ENCODE results near the gene INKA1. TPM values are rescaled to one million over a fixed set of nuclear protein-coding genes. Genes with fewer than 3 reads are reported as not detected.
A peak's percentile ranks its signal among the peaks of the same experiment; 100 is the strongest.

Gene INKA1
- polyA plus RNA-seq, 1 donor, result 7.4 TPM

DNA sequence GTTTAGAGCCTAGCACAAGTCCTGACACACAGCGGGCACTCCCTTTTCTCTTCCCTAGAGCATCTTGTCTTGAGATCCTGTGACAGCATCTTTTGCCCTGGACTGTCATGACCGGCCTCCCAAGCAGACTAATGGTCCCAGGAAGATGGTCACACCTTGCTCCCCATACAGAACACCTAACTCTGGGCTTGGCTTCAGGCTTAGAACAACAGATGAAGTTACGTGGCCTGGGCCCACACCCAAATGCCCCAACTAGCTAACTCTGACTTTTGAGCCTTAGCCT is 15.9 kb upstream of the INKA1 start:
- DNase-seq, result no peak

DNA sequence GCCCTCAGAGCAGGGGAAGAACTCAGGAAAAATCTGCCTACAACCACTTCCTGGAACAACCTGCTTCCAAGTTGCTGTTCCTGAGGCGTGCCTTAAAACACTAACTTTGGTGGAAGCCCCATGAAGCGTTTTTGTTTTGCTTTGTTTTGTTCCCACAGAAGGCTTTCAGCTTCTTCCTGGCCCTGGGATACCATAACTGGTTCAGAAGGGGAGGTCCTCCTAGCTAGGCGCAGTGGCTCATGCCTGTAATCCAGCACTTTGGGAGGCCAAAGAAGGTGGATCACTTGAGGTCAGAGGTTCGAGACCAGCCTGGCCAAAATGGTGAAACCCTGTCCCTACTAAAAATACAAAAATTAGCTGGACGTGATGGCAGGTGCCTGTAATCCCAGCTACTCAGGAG is 15.5 kb upstream of the INKA1 start:
- DNase-seq, result no peak

DNA sequence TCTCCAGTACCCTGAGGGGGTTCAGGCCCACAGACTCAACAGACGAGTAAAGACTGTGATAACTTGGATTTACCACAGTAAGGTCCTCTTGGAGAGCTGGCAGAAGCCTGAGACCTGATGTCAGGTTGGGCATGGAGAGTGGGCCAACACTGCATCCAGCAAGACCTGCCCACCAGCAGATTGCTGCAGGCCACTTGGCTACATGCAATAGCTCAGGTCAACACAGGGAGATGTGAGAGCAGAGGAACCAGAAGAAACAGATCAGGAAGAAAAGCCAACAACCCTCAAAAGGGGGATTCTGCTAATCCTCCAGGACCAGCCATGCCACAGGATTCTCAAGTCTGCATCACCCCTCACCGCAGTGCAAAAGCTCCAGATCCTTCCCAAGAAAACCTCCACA is 15.0 kb upstream of the INKA1 start:
- DNase-seq, result no peak

DNA sequence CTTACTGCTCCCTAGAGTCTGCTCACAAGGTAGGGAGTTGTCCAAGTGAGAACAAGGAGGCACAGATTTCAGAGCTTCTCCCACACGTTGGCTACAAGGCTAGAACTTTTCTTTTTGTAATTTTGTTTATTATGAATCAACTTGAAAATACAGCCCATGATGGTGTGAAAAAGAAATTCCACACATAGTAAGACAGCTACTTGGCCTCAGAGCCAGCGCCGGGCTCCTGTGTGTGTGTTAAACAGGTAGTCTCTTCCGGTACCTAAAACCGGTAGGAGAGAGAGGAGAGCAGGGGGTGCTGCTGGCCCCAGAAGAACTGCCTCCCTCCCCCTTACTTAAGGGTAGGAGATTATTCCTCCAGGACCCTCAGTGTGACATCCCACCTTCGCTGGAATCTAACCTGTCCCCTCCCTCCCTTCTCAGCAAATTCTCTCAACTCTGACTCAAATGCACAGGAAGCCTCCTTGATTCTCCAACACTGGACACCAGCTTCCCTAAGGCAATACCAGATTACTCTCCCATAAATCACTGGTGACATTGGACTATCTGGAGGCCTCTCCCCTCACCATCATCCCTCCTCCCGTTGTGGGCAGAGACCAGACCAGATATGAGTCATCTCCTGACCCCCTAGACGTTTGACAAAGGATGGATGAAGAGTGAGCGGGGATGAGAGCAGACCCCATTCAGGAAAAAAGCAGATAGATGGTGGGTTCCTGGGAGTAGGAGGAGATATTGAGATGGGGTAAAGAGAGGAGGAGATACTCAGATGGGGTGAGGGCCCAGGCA is 12.2 kb upstream of the INKA1 start:
- DNase-seq, result no peak

DNA sequence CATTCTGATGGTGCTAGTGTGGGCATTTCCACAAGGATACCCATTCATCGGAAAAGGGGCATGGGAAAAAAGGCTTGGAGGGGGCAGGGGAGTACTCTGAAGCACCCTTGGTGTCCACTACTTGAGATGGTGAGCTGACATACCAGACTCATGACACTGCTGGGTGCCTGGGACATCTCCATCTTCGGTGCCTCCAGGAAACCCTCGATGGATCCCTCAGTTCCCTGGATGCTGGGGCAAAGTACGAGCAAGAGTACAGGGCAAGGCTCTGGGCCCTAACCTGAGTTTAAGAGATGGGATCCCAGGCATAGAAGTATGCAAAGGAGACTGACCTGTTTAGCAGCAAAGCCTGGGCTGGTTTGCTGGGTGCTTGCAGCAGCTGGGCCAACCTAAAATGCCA is 11.5 kb upstream of the INKA1 start:
- no peak for DNase-seq

DNA sequence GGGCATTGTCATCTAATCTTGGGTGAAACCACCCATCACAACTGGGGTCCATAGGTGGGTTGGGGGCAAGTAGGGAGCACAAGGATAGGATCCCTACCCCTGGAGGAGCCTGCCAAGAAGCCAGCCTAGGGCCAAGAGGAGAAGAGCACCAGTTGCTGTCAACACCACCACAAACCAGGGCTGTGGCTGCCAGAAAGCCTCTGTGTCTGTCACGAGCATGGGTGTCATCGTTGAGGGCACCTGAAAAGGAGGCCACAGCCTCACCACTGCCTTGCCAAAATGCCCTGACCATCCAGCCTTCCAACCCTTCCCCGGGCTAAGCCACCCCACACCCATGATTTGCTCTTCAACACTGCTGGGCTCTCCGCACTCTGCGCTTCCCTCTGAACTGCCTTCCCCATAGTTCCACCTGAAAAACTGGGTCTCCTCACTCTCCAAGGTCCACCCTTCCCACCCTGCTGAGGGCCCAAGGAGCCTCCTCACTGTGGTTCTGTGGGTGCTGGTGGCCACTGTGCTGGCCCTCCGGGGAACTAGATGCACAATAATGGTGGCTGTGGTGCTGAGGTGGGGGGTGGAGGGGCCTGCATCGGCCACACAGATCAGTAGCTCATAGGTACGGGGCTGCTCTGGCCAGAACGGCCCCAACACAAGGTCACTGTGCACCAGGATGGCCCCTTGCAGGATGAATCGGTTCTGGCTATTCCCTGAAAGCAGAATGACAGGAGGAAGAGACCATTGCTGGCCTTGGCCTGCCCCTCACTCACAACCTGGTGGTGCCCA is 10.5 kb upstream of the INKA1 start:
- DNase-seq, result no peak

DNA sequence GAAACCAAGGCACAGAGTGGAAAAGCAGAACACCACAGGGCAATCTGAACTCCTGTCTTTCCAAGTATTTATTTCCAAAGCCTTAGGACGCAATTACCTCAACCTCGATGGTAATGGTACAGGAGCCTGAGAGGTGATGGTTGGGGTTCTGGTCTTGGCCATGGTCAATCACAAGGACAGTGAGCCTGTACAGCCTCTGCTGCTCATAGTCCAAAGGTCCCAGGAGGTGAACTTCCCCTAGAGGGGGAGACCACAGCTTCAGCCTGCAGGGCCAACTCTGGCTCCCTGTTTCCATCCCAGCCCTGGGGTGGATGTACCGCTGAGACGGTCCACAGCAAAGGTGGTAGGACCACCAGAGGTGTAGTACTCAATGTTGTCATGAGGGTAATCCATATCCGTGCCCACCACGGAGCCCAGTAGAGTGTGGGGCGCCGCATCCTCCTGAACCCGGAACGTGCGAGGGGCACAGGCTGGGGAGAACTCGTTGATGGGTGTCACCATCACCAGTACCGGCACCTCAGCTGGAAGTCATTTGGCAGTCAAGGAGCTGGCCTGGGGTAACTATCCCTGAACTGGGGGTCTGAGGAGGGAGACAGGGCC is 9.5 kb upstream of the INKA1 start:
- no peak for DNase-seq

DNA sequence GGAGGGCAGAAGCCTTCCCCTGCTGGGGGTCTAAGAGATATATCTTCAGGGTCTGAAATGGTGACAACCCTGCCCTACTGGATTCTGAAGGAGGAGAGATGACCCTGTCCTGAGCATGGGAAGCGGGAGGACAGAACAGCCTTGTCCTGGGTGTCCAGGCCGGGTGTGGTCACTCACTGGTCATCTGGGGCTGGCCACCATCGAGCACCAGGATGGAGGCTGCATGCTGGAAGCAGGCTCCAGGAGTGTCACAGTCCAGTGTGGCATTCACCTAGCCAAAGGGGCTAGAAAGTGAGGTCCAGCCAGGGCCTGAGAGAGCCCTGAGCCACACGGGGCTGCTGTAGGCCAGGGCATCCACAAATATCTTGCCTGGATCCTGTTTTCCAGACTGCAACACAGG is 8.6 kb upstream of the INKA1 start:
- DNase-seq, result no peak

DNA sequence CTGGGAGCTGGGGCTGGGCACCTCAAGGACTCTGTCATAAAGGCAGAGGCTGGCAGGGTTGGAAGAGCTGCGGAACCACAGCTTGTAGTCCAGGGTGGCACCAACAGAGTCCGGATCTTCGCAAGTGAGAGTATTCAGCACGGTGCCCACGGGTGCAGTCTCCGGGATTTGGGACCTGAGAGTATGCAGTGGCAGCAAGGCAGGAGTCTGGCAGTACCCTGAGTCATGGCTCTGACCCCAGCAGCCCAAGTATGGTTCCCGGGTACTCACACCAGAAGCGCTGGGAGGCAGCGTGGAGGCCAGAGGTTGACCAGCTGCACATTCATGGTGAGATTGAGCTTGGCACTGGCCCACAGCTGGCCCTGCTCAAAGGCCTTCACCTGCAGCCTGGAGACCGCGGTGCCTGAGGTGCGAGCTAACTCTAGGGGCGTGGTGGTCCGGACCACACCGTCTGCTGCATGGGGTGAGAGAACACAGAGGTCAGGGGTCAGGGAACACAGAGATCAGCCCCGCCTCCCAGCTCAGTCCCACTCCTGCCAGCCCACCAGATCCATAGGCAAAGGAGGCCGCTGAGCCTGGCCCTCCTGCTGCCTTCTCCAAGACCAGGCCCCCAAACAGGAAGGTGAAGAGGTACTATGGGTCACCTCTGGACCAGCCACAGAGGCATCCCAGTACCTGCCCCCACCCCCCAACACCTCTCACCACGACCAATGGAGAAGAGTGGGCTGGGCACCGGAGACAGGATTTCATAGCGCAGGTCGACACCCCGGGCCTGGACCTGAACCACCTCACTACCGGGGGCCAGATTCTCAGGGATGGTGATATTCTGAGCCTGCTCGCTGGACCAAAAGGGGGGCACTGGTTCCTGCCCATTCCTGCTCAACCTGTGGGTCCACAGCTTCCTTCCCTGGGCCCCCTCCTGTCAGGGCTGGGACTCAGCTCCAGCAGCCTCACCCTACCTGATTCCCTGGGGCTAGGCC is 7.8 kb upstream of the INKA1 start:
- no peak for DNase-seq

DNA sequence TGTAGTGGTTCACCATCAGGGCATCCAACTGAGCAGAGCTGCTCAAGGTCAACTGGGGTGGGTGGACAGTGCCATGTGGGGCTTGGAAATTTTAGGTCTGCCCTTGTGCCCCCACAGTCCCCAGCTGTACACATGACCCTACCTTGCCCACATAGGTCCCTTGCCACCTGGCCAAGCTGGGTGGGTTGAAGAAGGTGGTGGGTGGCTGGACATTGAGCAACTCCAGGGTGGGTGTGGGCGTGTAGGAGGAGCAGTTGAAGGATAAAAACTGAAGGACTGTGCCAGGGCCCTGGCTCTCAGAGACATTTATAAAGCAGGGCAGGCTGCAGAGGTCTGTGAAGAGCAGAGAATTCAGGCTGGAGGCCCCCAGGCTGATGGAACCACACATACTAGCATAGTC is 4.0 kb upstream of the INKA1 start:
- no peak for DNase-seq

DNA sequence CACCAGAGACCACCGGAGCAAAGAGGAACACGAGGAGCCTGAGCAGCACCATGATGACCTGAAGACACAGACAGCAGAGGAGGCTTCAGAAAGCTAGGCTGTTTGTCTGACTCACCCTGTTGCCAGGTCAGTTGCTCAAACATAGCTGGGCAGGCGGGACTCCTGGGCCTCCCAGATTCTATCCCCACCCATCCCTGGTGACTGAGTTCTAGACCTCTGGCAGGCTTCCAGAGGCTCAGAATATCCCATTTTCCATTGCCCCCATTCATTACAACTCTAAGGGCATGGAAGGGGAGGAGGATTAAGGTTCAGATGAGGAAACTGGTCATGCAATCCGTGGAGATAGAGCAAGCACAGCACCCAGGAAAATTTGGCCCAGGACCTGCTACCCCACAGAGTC is 3.3 kb upstream of the INKA1 start, which contains the start of gene CDHR4:
CDHR4 (minus strand) TSS at position 113 of the 400 bp plus-strand sequence; CDS start at position 52, 61 bp downstream.
- no peak for DNase-seq

DNA sequence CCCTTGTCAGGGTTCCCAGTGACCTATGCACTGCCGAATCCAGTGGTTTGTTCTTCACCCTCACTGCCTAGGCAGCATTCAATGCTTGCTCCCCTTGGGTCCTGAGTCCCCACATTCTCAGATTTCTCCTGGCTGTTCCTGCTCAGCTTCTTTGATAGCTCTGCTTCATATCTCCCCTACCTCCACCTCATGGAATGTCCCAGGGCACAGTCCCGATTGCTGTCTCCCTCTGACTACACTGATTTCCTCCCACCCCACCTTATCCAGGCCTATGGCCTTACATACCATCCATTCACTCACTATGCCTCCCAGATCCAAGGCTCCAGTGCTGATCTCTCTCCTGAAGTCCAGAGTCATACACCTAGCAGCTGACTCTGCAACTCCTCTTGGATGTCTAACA is 1.9 kb upstream of the INKA1 start:
- DNase-seq, result no peak

DNA sequence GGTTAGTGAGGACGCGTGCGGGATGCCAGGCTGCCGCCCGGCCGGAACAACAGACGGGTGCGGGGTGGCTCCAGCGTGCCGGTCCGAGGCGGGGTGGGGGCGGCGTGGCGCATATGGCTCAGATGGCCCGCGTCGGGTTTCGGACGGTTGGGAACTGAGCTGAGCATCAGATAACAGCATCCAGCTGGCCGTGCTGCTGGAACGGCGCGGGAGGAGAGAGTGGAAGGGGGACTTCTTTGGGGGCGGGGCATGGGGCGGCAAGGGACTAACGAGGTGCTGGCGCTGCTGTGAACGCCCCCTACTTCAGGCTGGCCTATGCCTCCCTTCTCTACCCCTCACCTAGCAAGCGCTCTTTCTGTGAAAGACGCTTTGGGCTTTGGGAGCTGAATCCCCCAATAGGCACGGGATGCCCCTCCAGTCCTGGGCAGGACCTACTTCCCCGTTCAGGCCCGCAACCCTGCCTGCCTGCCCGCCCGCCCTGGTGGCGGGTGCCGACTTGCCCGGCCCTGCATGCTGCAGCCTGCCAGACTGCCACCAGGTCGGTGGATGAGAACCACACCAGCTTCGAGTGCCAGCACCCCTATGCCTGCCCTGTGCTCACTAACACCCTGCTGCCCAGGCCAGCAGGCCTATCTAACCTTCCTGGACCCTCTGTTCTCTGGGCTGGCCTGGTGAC is 542 bp downstream of the INKA1 start:
- DNase-seq, result peak; percentile 72

DNA sequence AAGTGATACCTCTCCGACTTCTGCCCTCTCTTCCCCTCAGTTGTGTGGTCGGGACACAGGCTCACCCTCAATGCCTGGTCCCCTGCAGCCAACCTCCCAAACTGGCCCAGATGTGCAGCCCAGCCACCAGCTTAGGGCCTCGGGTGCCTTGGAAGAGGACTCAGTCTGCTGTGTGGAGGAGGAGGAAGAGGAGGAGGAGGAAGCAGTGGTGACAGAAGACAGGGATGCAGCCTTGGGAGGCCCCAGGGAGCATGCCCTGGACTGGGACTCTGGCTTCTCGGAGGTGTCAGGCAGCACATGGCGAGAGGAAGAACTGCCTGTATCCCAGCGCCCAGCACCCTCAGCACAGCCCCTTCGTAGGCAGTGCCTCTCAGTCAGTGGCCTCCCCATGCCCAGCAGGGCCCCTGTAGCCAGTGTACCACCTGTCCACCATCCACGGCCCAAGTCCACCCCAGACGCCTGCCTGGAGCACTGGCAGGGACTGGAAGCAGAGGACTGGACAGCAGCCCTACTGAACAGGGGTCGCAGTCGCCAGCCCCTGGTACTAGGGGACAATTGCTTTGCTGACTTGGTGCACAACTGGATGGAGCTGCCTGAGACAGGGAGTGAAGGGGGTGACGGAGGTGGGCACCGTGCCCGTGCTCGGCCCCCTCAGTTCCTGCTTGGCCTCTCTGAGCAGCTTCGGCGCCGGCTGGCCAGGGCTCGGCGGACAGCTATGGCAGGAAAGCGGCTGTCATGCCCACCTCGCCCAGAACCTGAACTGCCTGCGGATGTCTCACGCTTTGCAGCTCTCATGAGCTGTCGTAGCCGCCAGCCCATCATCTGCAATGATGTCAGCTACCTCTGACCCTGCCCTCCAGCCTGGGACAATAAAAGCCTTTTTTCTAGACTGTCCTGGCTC is 1.3 kb downstream of the INKA1 start:
- DNase-seq, result peak; percentile 31

DNA sequence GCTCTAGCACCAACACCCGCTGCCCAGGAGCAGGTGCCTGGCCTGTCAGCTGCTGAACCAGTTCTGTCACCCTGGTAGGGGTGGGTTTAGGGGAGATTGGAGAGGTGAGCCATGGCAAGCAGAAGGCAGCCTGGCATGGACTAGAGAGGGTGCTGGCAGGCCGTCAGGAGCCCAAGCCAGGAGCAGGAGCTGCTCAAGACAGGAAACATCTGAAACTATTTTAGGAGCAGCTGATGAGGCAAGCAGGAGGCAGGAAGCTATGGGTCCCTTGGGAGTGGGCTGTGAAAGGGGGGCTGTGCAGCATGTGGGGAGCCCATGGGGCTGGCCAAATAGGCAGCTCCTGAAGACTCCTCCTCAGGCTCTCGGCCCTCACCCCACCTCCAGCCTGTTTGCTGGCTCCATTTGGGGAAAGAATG is 2.3 kb downstream of the INKA1 start:
- peak; percentile 94 for DNase-seq

DNA sequence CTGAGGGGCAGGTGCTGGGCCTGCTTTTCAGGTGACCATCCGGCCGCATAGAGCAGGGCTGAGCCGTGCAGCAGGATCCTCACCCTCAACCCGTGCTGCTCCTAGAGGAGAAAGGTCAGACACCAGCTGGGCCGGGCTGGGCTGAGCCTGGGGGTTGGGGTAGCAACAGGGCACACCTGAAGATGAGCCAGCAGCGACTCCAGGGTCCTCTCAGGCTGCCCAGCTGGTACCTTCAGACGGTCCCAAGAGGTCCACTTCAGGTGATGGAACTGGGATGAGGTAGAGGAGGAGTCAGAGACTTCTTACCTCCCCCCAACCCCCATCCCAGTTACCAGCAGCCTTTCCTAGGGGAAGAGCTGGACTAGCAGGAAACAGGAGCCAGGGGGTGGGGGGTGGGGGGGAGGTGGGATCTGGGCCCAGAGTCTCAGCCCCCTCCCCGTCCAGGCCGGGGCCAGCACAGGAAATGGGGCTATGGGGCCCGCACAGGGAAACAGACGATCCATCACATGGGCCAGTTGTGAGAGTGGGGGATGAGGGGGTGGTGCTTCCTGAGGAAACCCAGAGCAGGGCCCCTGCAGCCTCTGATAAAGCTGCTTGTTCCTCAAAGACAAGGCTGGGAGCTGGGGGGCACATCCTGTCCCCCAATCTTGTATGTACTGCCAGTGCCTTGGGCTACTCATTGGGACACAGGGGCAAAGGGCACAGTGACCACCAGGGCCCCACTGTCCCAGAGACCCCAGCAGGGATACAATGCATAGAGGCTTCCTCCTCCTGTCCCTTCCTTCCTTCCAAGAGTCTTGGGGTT is 3.0 kb downstream of the INKA1 start:
- peak; percentile 88 for DNase-seq

DNA sequence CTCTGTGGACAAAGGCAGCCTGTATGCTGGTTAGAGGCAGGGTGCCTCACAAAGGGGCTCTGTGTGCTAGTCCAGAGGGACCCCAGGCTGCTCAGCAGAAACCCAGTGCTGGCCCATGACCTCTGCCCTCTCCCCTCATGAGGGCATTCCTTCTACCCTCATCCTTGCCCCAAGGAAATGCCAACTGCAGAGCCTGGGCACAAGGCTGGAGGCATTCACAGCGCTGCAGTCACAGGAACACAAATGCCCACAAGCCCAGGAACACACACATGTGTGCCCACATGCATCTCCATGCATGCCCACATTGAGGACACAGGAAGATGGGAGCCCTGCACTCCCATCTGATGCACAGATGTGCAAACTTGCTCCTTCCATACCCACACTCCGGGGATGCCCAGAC is 3.8 kb downstream of the INKA1 start:
- DNase-seq, result no peak

DNA sequence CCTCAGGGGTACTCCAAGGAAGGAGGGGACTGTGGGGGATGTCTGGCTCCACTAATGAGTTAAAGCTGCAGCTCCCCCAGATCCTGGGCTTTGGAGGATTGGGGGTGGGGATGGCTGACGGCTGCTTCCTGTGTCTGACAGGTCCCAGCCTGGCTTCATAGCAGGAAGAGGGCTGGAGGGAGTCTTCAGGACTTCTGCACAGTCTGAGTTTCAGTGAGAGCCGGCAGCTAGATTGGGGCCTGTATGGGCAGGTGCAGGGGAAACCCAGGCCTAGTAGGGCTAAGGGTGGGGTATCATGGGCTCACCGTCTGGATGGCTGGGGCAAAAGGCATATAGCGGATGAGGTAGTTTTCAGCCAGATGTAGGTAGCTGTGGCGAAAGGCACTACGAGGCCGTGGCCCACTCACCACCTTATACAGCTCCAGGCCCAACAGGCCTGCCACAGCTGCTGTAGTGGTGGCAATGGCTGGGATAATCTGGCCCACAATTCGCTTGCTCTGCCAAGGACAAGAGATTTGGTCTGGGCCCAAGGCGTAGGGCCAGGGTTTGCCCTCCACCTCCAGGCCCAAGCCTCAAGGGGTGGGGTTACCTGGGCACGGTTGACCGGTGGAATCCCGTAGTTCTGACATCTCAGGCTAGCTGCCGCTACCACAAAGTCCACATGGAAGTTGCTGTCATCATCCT is 4.5 kb downstream of the INKA1 start:
- no peak for DNase-seq

DNA sequence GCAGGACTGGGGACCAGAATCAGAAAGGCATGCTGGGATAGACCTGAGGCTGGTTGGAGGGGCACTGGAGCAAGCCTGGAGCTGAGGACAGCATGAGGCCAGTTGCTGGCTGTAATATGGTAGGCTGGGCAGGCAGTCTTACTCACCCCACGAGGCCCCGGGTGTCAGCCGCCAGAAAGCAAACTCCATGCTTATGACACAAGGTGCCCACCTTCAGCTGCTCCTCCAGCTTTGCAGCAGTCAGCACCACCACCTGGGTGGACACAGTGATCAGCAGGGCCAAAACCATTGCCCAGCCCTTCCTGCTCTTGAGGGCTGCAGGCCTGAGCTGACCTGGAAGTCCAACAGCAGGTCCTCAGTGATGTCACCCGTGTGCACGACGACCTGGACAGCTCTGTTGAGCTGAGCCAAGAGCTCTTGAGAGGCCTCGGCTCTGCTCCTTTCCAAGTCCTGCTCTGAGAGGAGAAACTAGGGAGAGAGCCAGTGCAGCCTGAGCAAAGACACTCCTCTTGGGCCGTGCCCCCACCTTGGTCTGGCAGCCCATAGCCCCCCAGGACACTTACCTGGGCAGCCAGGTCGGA is 9.9 kb downstream of the INKA1 start:
- DNase-seq, result no peak

All from hindlimb muscle (tissue), 1 donor.